OCI-LY3 (cell line): ENCODE results near the gene GSTA5.

Source experiments
- H2AFZ ChIP-seq: fragments of 200-600, 300-600 bp; shearing (Covaris generic); 2 replicates; pipeline ENCODE4 v1.6.0; 2014; ENCODE audit warnings: antibody characterized with exemption, low read depth, low read length
- H3K27ac ChIP-seq: fragments of 200-600, 300-600 bp; sonication (generic); 2 replicates; pipeline ENCODE4 v1.5.1; 2014; ENCODE audit warnings: mild to moderate bottlenecking, low read length, moderate library complexity, mixed read lengths
- H3K27me3 ChIP-seq: fragments of 200-600, 300-600 bp; sonication (generic); 2 replicates; pipeline ENCODE4 v1.6.1; 2014; ENCODE audit warnings: low read depth, low read length, mixed read lengths
- H3K36me3 ChIP-seq: fragments of 200-600, 300-600 bp; sonication (generic); replicated peaks from 2 replicates; pipeline ENCODE3; 2014; ENCODE audit warnings: low read depth, low read length, mixed read lengths
- H3K4me1 ChIP-seq: fragments of 300-600, 200-600 bp; sonication (generic); 2 replicates; pipeline ENCODE4 v1.6.1; 2014; ENCODE audit warnings: low read length, mixed read lengths
- H3K4me2 ChIP-seq: fragments of 200-600, 300-600 bp; sonication (generic); 2 replicates; pipeline ENCODE4 v1.6.1; 2014; ENCODE audit warnings: low read length, mixed read lengths
- H3K4me3 ChIP-seq: fragments of 300-600, 200-600 bp; sonication (generic); 2 replicates; pipeline ENCODE4 v1.5.1; 2014; ENCODE audit warnings: antibody characterized with exemption, mild to moderate bottlenecking, low read length, moderate library complexity
- H3K79me2 ChIP-seq: fragments of 300-600, 200-600 bp; shearing (Covaris generic); 2 replicates; pipeline ENCODE4 v1.6.1; 2014; ENCODE audit warnings: mild to moderate bottlenecking, low read length, mixed read lengths
- H3K9ac ChIP-seq: fragments of 300-600, 200-600 bp; shearing (Covaris generic); 2 replicates; pipeline ENCODE4 v1.6.0; 2014; ENCODE audit warnings: mild to moderate bottlenecking, low read length, moderate library complexity
- H3K9me3 ChIP-seq: fragments of 200-600, 300-600 bp; shearing (Covaris generic); 2 replicates; pipeline ENCODE4 v1.6.1; 2014; ENCODE audit warnings: low read length, mixed read lengths; ENCODE audit not compliant: insufficient read depth
- H4K20me1 ChIP-seq: fragments of 200-600, 300-600 bp; sonication (generic); 2 replicates; pipeline ENCODE4 v1.6.1; 2016; ENCODE audit warnings: low read length, mixed read lengths; ENCODE audit not compliant: insufficient read depth
- CTCF ChIP-seq: fragments of 200-600, 300-600 bp; sonication (generic); IDR thresholded peaks from 2 replicates; pipeline ENCODE4 v1.5.1; 2014; ENCODE audit warnings: antibody characterized with exemption, low read length, low read depth
- EZH2phosphoT487 ChIP-seq: fragments of 200-600 bp; shearing (Covaris generic); IDR thresholded peaks from 2 replicates; pipeline ENCODE4 v1.6.1; 2018; ENCODE audit warnings: antibody characterized with exemption, mixed run types, low read depth

The GSTA5 gene

GRCh38 chr6:52846002-52846401 is 5.4 kb upstream of the GSTA5 start:
- Histone ChIP-seq H3K27me3 (no peaks in the 10 kb centered on the region), H3K79me2 (no peaks in the 10 kb centered on the region), H3K4me3 (no peak overlapping the region), H3K4me2 (no peak overlapping the region), H2AFZ (no peak overlapping the region), H3K36me3 (no peaks in the 10 kb centered on the region), H3K27ac (no peak overlapping the region), H3K9ac (no peak overlapping the region), H3K9me3 (no peaks in the 10 kb centered on the region), H4K20me1 (no peaks in the 10 kb centered on the region), H3K4me1 (no peaks in the 10 kb centered on the region)
- TF ChIP-seq CTCF: no peak
- TF ChIP-seq EZH2phosphoT487: no peak

- no peaks in the 10 kb centered on the region for H3K9me3 ChIP-seq
- no peaks in the 10 kb centered on the region for H3K36me3 ChIP-seq
- H4K20me1 ChIP-seq: no peaks in the 10 kb centered on the region
- H3K4me3 ChIP-seq: no peak overlapping the region
- no peaks in the 10 kb centered on the region for H3K27me3 ChIP-seq
- TF ChIP-seq CTCF (no peak), EZH2phosphoT487 (no peak)
- H3K4me2 ChIP-seq: no peak overlapping the region
- no peak overlapping the region for H3K27ac ChIP-seq
- no peak overlapping the region for H2AFZ ChIP-seq
- H3K4me1 ChIP-seq: no peaks in the 10 kb centered on the region
- H3K79me2 ChIP-seq: no peaks in the 10 kb centered on the region
- H3K9ac ChIP-seq: no peak overlapping the region
These were observed 3.0 kb upstream of the GSTA5 start for GRCh38 chr6:52843605-52844004.

- no peak overlapping the region for H3K27ac ChIP-seq
- H2AFZ ChIP-seq: no peak overlapping the region
- H3K9ac ChIP-seq: no peak overlapping the region
These were observed 1.2 kb downstream of the GSTA5 start for GRCh38 chr6:52839124-52840055.

More at GRCh38 chr6:52839124-52840055, 1.2 kb downstream of the GSTA5 start:
- Histone ChIP-seq H3K9me3 (no peaks in the 10 kb centered on the region), H3K4me3 (no peak overlapping the region), H3K4me2 (no peak overlapping the region), H4K20me1 (no peaks in the 10 kb centered on the region), H3K27me3 (peaks cover 16% of the 10 kb centered on the region), H3K79me2 (no peaks in the 10 kb centered on the region), H3K36me3 (no peaks in the 10 kb centered on the region), H3K4me1 (no peaks in the 10 kb centered on the region)
- no peak for TF ChIP-seq EZH2phosphoT487
- peak; percentile 86 for TF ChIP-seq CTCF
